NCI-H1694 treated with DMSO at 0.1 percent for 48 hours (cell line): ENCODE results near the gene SLC30A3.
"Not testable (repeated sequence)": the region's sequence is repeated elsewhere in the genome, so short reads cannot be mapped to it uniquely, and the experiment has no call there.

Source experiments
- DNase-seq: peaks from one replicate; lab custom pipeline; 2025; lab: John Stamatoyannopoulos, UW

SLC30A3 gene

GRCh38 chr2:27285481-27285880, 22.6 kb upstream of the SLC30A3 start:
- no peak for DNase-seq

- no peak for DNase-seq
Observed at GRCh38 chr2:27284996-27285395, 22.1 kb upstream of the SLC30A3 start.

- no peak for DNase-seq
Observed at GRCh38 chr2:27282892-27283291, 20.0 kb upstream of the SLC30A3 start.

GRCh38 chr2:27281855-27282559, 19.2 kb upstream of the SLC30A3 start, which contains the start of gene TRIM54:
TSS of gene TRIM54 (plus strand) at chr2:27282429. CDS start at chr2:27282732, 303 bp downstream.
- no peak for DNase-seq

- DNase-seq, result no peak
Observed at GRCh38 chr2:27281442-27281841, 18.6 kb upstream of the SLC30A3 start.

- no peak for DNase-seq
Observed at GRCh38 chr2:27280826-27281225, 18.0 kb upstream of the SLC30A3 start.

- DNase-seq, result no peak
Observed at GRCh38 chr2:27278010-27278409, 15.2 kb upstream of the SLC30A3 start.

GRCh38 chr2:27275211-27276150, 12.6 kb upstream of the SLC30A3 start, which contains the start of gene DNAJC5G:
TSS of gene DNAJC5G (plus strand) at chr2:27275433. CDS start at chr2:27276729, 1,296 bp downstream.
- DNase-seq, result no peak

GRCh38 chr2:27272537-27273522, 10.0 kb upstream of the SLC30A3 start:
- not testable (repeated sequence) for DNase-seq

GRCh38 chr2:27271631-27272340, 8.9 kb upstream of the SLC30A3 start:
- DNase-seq, result no peak

- DNase-seq, result no peak
Observed at GRCh38 chr2:27270670-27271069, 7.8 kb upstream of the SLC30A3 start.

- no peak for DNase-seq
Observed at GRCh38 chr2:27270131-27270530, 7.3 kb upstream of the SLC30A3 start.

GRCh38 chr2:27268296-27268695, 5.4 kb upstream of the SLC30A3 start:
- not testable (repeated sequence) for DNase-seq

- DNase-seq, result no peak
Observed at GRCh38 chr2:27265536-27265870, 2.7 kb upstream of the SLC30A3 start.

- peak; percentile 37 for DNase-seq
Observed at GRCh38 chr2:27264753-27265535, 2.1 kb upstream of the SLC30A3 start.

GRCh38 chr2:27264253-27264752, 1.5 kb upstream of the SLC30A3 start:
- no peak for DNase-seq

GRCh38 chr2:27263287-27264252, 723 bp upstream of the SLC30A3 start:
- DNase-seq, result peak; percentile 10

GRCh38 chr2:27261926-27262298, 935 bp downstream of the SLC30A3 start:
- DNase-seq, result no peak
